ENCODE data around the gene STAT3. TPM values are rescaled to one million over a fixed set of nuclear protein-coding genes. Genes with fewer than 3 reads are reported as not detected.

Gene STAT3
- polyA plus RNA-seq, 2 of the 4 experiments (the other 2 are of a cell fraction), result 72.8 to 97.8 TPM

GRCh38 chr17:42386777-42387657 lies 1.2 kb downstream of the STAT3 start:
- FAIRE-seq (no peak), DNase-seq (ENCODE audit: low read depth in 1 of 2, low spot score in 1 of 2) (no peak), ATAC-seq (no peak)
- CTCF ChIA-PET, result interaction anchor here (2.2 to 33.2 kb wide), 3 partner anchors 8 to 64 kb away, joined by 5 to 1360 read pairs (median 6); no protein-coding TSS in a partner anchor
- peak overlapping the region; percentile 96 for H3K4me2 ChIP-seq
- no peaks in the 10 kb centered on the region for H3K9me3 ChIP-seq
- TF ChIP-seq NR3C1 (IDR thresholded peaks at IDR 0.05) (no peak), HOXA7 (CRISPR knock-in tag; IDR thresholded peaks at IDR 0.05) (peak; percentile 60; the same call in 1 of the 2 replicates), ZC3H11A (IDR thresholded peaks at IDR 0.05) (no peak), MAFK (IDR thresholded peaks at IDR 0.05; ENCODE audit: partially characterized antibody) (peak; percentile 91), EHMT2 (IDR thresholded peaks at IDR 0.05; ENCODE audit: low read depth) (no peak), GATA3 (IDR thresholded peaks at IDR 0.05; ENCODE audit: borderline replicate concordance) (no peak), CEBPB (IDR thresholded peaks at IDR 0.05) (peak in 1 of 2 experiments; percentile 36; a peak in 1 of 4 replicates), FOSL2 (IDR thresholded peaks at IDR 0.05) (no peak), FOSL2 (CRISPR knock-in tag; IDR thresholded peaks at IDR 0.05) (no peak), TFCP2L1 (CRISPR knock-in tag; IDR thresholded peaks at IDR 0.05) (no peak), FOXS1 (CRISPR knock-in tag; IDR thresholded peaks at IDR 0.05) (no peak), CBX8 (IDR thresholded peaks at IDR 0.05) (no peak), NPAS2 (CRISPR knock-in tag; IDR thresholded peaks at IDR 0.05; ENCODE audit: borderline replicate concordance) (no peak), HEYL (CRISPR knock-in tag; IDR thresholded peaks at IDR 0.05) (no peak), HOXB13 (CRISPR knock-in tag; IDR thresholded peaks at IDR 0.05; ENCODE audit: low read depth) (0 out of 2 replicates have a peak, but pooled peaks have one; percentile 14), KDM5A (IDR thresholded peaks at IDR 0.05) (no peak), RAD21 (conservative IDR thresholded peaks at IDR 0.05 in 1 of 2, IDR thresholded peaks at IDR 0.05 in 1 of 2) (no peak), ZSCAN20 (CRISPR knock-in tag; IDR thresholded peaks at IDR 0.05) (no peak), MAZ (IDR thresholded peaks at IDR 0.05; ENCODE audit: borderline replicate concordance, low read depth, low read length) (no peak)
- TF ChIP-seq, protein P1, sequence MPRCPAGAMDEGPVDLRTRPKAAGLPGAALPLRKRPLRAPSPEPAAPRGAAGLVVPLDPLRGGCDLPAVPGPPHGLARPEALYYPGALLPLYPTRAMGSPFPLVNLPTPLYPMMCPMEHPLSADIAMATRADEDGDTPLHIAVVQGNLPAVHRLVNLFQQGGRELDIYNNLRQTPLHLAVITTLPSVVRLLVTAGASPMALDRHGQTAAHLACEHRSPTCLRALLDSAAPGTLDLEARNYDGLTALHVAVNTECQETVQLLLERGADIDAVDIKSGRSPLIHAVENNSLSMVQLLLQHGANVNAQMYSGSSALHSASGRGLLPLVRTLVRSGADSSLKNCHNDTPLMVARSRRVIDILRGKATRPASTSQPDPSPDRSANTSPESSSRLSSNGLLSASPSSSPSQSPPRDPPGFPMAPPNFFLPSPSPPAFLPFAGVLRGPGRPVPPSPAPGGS (IDR thresholded peaks at IDR 0.05), result no peak
- TF ChIP-seq, protein P2, sequence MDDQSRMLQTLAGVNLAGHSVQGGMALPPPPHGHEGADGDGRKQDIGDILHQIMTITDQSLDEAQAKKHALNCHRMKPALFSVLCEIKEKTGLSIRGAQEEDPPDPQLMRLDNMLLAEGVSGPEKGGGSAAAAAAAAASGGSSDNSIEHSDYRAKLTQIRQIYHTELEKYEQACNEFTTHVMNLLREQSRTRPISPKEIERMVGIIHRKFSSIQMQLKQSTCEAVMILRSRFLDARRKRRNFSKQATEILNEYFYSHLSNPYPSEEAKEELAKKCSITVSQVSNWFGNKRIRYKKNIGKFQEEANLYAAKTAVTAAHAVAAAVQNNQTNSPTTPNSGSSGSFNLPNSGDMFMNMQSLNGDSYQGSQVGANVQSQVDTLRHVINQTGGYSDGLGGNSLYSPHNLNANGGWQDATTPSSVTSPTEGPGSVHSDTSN (IDR thresholded peaks at IDR 0.05), result no peak
- TF ChIP-seq, protein P3, sequence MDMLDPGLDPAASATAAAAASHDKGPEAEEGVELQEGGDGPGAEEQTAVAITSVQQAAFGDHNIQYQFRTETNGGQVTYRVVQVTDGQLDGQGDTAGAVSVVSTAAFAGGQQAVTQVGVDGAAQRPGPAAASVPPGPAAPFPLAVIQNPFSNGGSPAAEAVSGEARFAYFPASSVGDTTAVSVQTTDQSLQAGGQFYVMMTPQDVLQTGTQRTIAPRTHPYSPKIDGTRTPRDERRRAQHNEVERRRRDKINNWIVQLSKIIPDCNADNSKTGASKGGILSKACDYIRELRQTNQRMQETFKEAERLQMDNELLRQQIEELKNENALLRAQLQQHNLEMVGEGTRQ (IDR thresholded peaks at IDR 0.05), result no peak
- TF ChIP-seq, protein P4, sequence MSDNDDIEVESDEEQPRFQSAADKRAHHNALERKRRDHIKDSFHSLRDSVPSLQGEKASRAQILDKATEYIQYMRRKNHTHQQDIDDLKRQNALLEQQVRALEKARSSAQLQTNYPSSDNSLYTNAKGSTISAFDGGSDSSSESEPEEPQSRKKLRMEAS (IDR thresholded peaks at IDR 0.05), result no peak
- peak overlapping the region; percentile 94 to 96 for H3K27ac ChIP-seq
- H3K4me3 ChIP-seq, result peak overlapping the region; percentile 88
- WGBS (ENCODE audit: missing lambda C conversion rate), result under 1% methylated on average over 8 of the region's 8 CpGs
- H3K4me1 ChIP-seq, result peaks cover 30% of the 10 kb centered on the region
- POLR2A ChIA-PET, result interaction anchor here (0.6 to 1.9 kb wide), 2 partner anchors 8 to 582 kb away, joined by 4 read pairs; no protein-coding TSS in a partner anchor

DNA sequence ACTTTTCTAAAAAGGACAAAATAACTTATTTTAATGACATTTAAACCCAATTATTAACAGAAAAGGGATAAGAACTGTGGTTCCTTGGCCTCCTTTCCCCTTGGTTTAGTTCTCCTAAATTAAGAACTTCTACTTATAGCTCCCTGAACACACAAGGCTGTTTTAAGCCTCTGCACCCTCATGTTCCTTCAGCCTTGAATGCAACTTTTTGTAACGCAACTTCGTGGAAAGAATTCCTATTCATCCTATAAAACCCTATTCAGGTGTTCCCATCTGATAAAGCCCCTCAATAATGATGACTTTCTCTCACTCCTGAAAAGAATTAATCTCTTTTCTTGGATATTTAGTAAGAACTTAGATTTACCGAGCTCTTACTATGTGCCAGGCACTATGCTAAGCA lies 6.3 kb downstream of the STAT3 start:
- Histone ChIP-seq H3K4me3 (no peak overlapping the region), H3K27ac (peak overlapping the region in 1 of 2 experiments; percentile 14; a peak in 1 of 6 replicates), H3K4me2 (no peak overlapping the region), H3K4me1 (peaks cover 37% of the 10 kb centered on the region), H3K9me3 (no peaks in the 10 kb centered on the region)
- whole genome bisulfite sequencing (ENCODE audit: missing lambda C conversion rate), result 92% methylated on average over 3 of the region's 3 CpGs
- no peak for TF ChIP-seq RFX5 (IDR thresholded peaks at IDR 0.05)
- TF ChIP-seq TFCP2L1 (CRISPR knock-in tag; IDR thresholded peaks at IDR 0.05), result no peak
- no peak for TF ChIP-seq RCOR1 (IDR thresholded peaks at IDR 0.05; ENCODE audit: low read depth, low read length)
- TF ChIP-seq FOXS1 (CRISPR knock-in tag; IDR thresholded peaks at IDR 0.05), result no peak
- no peak for TF ChIP-seq GATA3 (IDR thresholded peaks at IDR 0.05; ENCODE audit: borderline replicate concordance)
- TF ChIP-seq HEYL (CRISPR knock-in tag; IDR thresholded peaks at IDR 0.05), result no peak
- TF ChIP-seq POLR2A (IDR thresholded peaks at IDR 0.05; ENCODE audit: low read length), result no peak
- no peak for TF ChIP-seq HES2 (IDR thresholded peaks at IDR 0.05)
- no peak for TF ChIP-seq HDAC2 (IDR thresholded peaks at IDR 0.05)
- TF ChIP-seq CBX2 (IDR thresholded peaks at IDR 0.05; ENCODE audit: borderline replicate concordance, low read depth), result no peak
- no peak for TF ChIP-seq TP53 (CRISPR knock-in tag; IDR thresholded peaks at IDR 0.05)
- no peak for TF ChIP-seq FOSL2 (IDR thresholded peaks at IDR 0.05)
- TF ChIP-seq FOSL2 (CRISPR knock-in tag; IDR thresholded peaks at IDR 0.05), result no peak
- no peak for TF ChIP-seq SMC3 (IDR thresholded peaks at IDR 0.05)
- ATAC-seq (no peak), DNase-seq (ENCODE audit: low read depth in 1 of 2, low spot score in 1 of 2) (no peak), FAIRE-seq (no peak)
- CTCF ChIA-PET, result interaction anchor here (0.6 to 1.4 kb wide), 2 partner anchors 58 to 66 kb away, joined by 3 read pairs; no protein-coding TSS in a partner anchor
- POLR2A ChIA-PET, result no interaction called here
